Heart left ventricle (tissue), 13 donors: ENCODE measurements around the gene ALDH3B2.

Source experiments
- CTCF ChIP-seq, 12 donors: fragments of 200-600 bp; sonication (generic) in 4 of 12; IDR thresholded peaks; one replicate each; pipeline versions ENCODE4 v1.5.0 to v1.8.0; 2018 to 2022; ENCODE audit warnings: antibody characterized with exemption in 12 of 12, mild to moderate bottlenecking in 5 of 12
- POLR2A ChIP-seq, 2 donors: fragments of 450-650 bp; IDR thresholded peaks; one replicate each; pipeline ENCODE4 v1.6.1; 2017; ENCODE audit warnings: antibody characterized with exemption in 2 of 2, mild to moderate bottlenecking in 2 of 2, moderate library complexity in 2 of 2
- donor health status: ischemic (EF 13 %, LVEDD 7.1; RV severe dilation, severe dysfunction).
- donor health status: DM: no; HTN: yes; CAD: no.
- donor health status: DM: no; HTN: no; CAD: no.
- donor health status: ischemic (EF 25% LVEDD 6.9; RV normal size, moderate dysfunction).
- donor health status: ischemic (EF 25% LVEDD 5.7; RV mildly dilated, moderate dysfunction).
- donor health status: ischemic (EF 35%, LVEDD 5.7; RV mildly dilated, moderate dysfunction).
- donor health status: nonischemic (EF 11% LVEDD 7.7; RV severe dilation, severe dysfunction).
- donor health status: DM: yes; HTN: yes; CAD: no.
- donor health status: PGD.
- donor health status: ischemic (EF 29% LVEDD 5.4; RV normal size, mild dysfunction).
- donor health status: nonischemic (EF 23%, LVEDD 6.1; RV moderate dilation, normal function).

GRCh38 chr11:67656278-67656922 is 18.0 kb downstream of the ALDH3B2 start:
- TF ChIP-seq CTCF (IDR thresholded peaks at IDR 0.05) (no peak), POLR2A (IDR thresholded peaks at IDR 0.05) (no peak)
